SK-N-SH treated with all-trans-retinoic acid at 6 μM for 48 hours (cell line): Measurements from ENCODE around the gene OTUD3.

Experiments used
- ATAC-seq: fragments of 200-7000 bp; cut with Tn5 transposase; 3 replicates; pipeline ENCODE4 v1.9.1; 2020; ENCODE audit warnings: mild to moderate bottlenecking, moderate library complexity
- ARNTL ChIP-seq: fragments of 450-650 bp; formaldehyde crosslinking; IDR thresholded peaks from 2 replicates; pipeline ENCODE4 v1.5.0; 2020; ENCODE audit warnings: low read depth, mild to moderate bottlenecking, moderate library complexity, borderline replicate concordance
- BACH2 ChIP-seq: fragments of 250-450 bp; sonication (Bioruptor Pico); IDR thresholded peaks from 2 replicates; pipeline ENCODE4 v1.9.0; 2021; ENCODE audit warnings: mild to moderate bottlenecking, borderline replicate concordance
- CREB5 ChIP-seq: fragments of 250-450 bp; sonication (Bioruptor Pico); IDR thresholded peaks from 2 replicates; pipeline ENCODE4 v1.5.1; 2020; ENCODE audit warnings: low read depth, mild to moderate bottlenecking, moderate library complexity
- CSDC2 ChIP-seq: fragments of 250-450 bp; sonication (Bioruptor Pico); IDR thresholded peaks from 2 replicates; pipeline ENCODE4 v1.5.0; 2020; ENCODE audit warnings: mild to moderate bottlenecking, moderate library complexity
- ESRRG ChIP-seq: fragments of 250-450 bp; sonication (Bioruptor Pico); IDR thresholded peaks from 2 replicates; pipeline ENCODE4 v1.6.1; 2021; ENCODE audit warnings: mild to moderate bottlenecking
- GLIS3 ChIP-seq: fragments of 250-450 bp; sonication (Bioruptor Pico); IDR thresholded peaks from 2 replicates; pipeline ENCODE4 v1.5.0; 2020; ENCODE audit warnings: mild to moderate bottlenecking, moderate library complexity
- ISL1 ChIP-seq: fragments of 250-450 bp; sonication (Bioruptor Pico); IDR thresholded peaks from 2 replicates; pipeline ENCODE4 v2.1.2; 2022; ENCODE audit warnings: mild to moderate bottlenecking, moderate library complexity
- OSR1 ChIP-seq: fragments of 250-450 bp; sonication (Bioruptor Pico); IDR thresholded peaks from 2 replicates; pipeline ENCODE4 v1.8.0; 2022; ENCODE audit warnings: moderate library complexity, mild to moderate bottlenecking, inconsistent platforms
- PATZ1 ChIP-seq: fragments of 250-450 bp; sonication (Bioruptor Pico); IDR thresholded peaks from 2 replicates; pipeline ENCODE4 v1.8.0; 2020; ENCODE audit warnings: mild to moderate bottlenecking, moderate library complexity, borderline replicate concordance
- PPARA ChIP-seq: fragments of 250-450 bp; sonication (Bioruptor Pico); IDR thresholded peaks from 2 replicates; pipeline ENCODE4 v1.5.0; 2020; ENCODE audit warnings: mild to moderate bottlenecking, borderline replicate concordance
- RARB ChIP-seq: fragments of 250-450 bp; sonication (Bioruptor Pico); IDR thresholded peaks from 2 replicates; pipeline ENCODE4 v1.8.0; 2021; ENCODE audit warnings: mild to moderate bottlenecking, moderate library complexity
- SNAI2 ChIP-seq: fragments of 250-450 bp; sonication (Bioruptor Pico); IDR thresholded peaks from 2 replicates; pipeline ENCODE4 v1.5.0; 2020; ENCODE audit warnings: mild to moderate bottlenecking, moderate library complexity
- TCF4 ChIP-seq: fragments of 250-450 bp; sonication (Bioruptor Pico); IDR thresholded peaks from 2 replicates; pipeline ENCODE4 v1.8.0; 2021; ENCODE audit warnings: mild to moderate bottlenecking, moderate library complexity, borderline replicate concordance
- TOX ChIP-seq: fragments of 250-450 bp; sonication (Bioruptor Pico); IDR thresholded peaks from 2 replicates; pipeline ENCODE4 v1.8.0; 2021; ENCODE audit warnings: mild to moderate bottlenecking, moderate library complexity, borderline replicate concordance
- ZC3H10 ChIP-seq: fragments of 250-450 bp; sonication (Bioruptor Pico); IDR thresholded peaks from 2 replicates; pipeline ENCODE4 v1.5.1; 2021; ENCODE audit warnings: mild to moderate bottlenecking, moderate library complexity
- ZFP30 ChIP-seq: fragments of 450-650 bp; formaldehyde crosslinking; IDR thresholded peaks from 2 replicates; pipeline ENCODE4 v1.5.0; 2022; ENCODE audit warnings: mild to moderate bottlenecking, moderate library complexity
- ZNF565 ChIP-seq: fragments of 450-650 bp; formaldehyde crosslinking; conservative IDR thresholded peaks from 2 replicates; pipeline ENCODE4 v1.5.0; 2020; ENCODE audit warnings: low read depth, mild to moderate bottlenecking, moderate library complexity
- ZNF70 ChIP-seq: fragments of 450-650 bp; formaldehyde crosslinking; IDR thresholded peaks from 2 replicates; pipeline ENCODE4 v1.5.0; 2020; ENCODE audit warnings: mild to moderate bottlenecking, moderate library complexity
- ZNF8 ChIP-seq: fragments of 450-650 bp; formaldehyde crosslinking; IDR thresholded peaks from 2 replicates; pipeline ENCODE4 v1.5.0; 2020; ENCODE audit warnings: mild to moderate bottlenecking, moderate library complexity
- TF ChIP-seq, protein P1 (sequence below): fragments of 250-450 bp; sonication (Bioruptor Pico); IDR thresholded peaks from 2 replicates; pipeline ENCODE4 v1.5.0; 2020; ENCODE audit warnings: mild to moderate bottlenecking, moderate library complexity
- TF ChIP-seq, protein P2 (sequence below): fragments of 250-450 bp; sonication (Bioruptor Pico); IDR thresholded peaks from 2 replicates; pipeline ENCODE4 v1.8.0; 2021; ENCODE audit warnings: low read depth, mild to moderate bottlenecking, moderate library complexity, borderline replicate concordance

Gene OTUD3

DNA sequence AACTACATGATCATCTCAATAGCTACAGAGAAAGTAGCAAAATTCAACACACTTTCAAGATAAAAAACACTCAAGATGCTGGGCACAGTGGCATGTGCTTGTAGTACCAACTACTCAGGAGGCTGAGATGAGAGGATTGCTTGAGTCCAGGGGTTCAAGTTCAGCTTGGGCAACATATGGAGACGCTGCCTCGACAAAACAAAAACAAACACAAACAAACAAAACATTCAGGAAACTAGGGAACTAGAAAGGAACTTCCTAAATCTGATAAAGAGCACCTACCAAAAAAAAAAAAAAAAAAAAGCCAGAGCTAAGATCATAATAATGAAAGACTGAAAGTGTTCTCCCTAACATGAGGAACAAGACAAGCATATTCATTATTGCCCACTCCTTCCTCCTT is 44.3 kb upstream of the OTUD3 start (continued):
- TF ChIP-seq, protein P1, sequence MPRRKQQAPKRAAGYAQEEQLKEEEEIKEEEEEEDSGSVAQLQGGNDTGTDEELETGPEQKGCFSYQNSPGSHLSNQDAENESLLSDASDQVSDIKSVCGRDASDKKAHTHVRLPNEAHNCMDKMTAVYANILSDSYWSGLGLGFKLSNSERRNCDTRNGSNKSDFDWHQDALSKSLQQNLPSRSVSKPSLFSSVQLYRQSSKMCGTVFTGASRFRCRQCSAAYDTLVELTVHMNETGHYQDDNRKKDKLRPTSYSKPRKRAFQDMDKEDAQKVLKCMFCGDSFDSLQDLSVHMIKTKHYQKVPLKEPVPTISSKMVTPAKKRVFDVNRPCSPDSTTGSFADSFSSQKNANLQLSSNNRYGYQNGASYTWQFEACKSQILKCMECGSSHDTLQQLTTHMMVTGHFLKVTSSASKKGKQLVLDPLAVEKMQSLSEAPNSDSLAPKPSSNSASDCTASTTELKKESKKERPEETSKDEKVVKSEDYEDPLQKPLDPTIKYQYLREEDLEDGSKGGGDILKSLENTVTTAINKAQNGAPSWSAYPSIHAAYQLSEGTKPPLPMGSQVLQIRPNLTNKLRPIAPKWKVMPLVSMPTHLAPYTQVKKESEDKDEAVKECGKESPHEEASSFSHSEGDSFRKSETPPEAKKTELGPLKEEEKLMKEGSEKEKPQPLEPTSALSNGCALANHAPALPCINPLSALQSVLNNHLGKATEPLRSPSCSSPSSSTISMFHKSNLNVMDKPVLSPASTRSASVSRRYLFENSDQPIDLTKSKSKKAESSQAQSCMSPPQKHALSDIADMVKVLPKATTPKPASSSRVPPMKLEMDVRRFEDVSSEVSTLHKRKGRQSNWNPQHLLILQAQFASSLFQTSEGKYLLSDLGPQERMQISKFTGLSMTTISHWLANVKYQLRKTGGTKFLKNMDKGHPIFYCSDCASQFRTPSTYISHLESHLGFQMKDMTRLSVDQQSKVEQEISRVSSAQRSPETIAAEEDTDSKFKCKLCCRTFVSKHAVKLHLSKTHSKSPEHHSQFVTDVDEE (CRISPR knock-in tag) = no peak
- TF ChIP-seq, all 23 proteins: peak for 0

- TF ChIP-seq PATZ1 (no peak), BACH2 (CRISPR knock-in tag) (no peak), ZNF565 (no peak), SNAI2 (CRISPR knock-in tag) (no peak), ZNF8 (CRISPR knock-in tag) (no peak), TCF4 (CRISPR knock-in tag) (no peak), CSDC2 (CRISPR knock-in tag) (no peak), TOX (CRISPR knock-in tag) (no peak)
- no peak for ATAC-seq
Measured at GRCh38 chr1:19840228-19840627, 42.0 kb upstream of the OTUD3 start.

DNA sequence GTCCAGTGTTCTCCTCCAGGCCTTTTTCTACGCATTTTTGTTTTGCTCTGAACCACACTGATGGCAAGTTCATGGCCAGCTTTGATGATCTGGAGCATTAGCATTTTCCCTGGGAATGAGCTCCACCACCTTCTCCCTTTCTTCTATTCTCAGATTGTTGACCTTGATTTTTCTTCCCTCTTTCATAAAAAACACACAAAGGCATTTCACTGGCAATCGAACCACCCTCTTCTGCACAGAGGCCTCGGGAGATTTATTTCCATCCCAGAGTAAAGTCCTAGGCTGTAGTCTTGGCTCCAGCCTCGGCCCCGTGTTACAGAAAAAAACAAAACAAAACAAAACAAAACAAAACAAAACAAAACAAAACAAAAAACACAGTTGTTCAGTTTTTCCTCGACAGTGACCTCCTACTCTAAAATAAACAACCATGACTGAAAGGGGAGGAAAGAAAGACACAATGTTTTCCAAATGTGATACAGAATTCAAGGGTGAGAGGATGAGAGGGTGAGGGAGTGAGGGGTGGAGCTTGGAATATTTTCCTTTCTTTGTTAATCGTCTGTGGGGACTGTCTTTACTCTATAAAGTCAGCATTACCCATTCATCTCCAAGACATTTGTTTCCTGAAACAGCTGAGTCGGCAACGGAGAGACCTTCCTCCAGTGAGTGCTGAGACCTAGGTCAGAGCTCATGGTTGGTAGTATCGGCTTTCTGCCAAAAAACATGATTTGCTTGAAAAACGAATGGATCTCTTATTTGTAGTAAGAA is 37.3 kb upstream of the OTUD3 start:
- no peak for TF ChIP-seq PATZ1
- TF ChIP-seq TOX (CRISPR knock-in tag) = no peak
- no peak for TF ChIP-seq ISL1 (CRISPR knock-in tag)
- no peak for TF ChIP-seq ZFP30
- TF ChIP-seq TCF4 (CRISPR knock-in tag) = no peak
- no peak for TF ChIP-seq SNAI2 (CRISPR knock-in tag)
- TF ChIP-seq, protein P2, sequence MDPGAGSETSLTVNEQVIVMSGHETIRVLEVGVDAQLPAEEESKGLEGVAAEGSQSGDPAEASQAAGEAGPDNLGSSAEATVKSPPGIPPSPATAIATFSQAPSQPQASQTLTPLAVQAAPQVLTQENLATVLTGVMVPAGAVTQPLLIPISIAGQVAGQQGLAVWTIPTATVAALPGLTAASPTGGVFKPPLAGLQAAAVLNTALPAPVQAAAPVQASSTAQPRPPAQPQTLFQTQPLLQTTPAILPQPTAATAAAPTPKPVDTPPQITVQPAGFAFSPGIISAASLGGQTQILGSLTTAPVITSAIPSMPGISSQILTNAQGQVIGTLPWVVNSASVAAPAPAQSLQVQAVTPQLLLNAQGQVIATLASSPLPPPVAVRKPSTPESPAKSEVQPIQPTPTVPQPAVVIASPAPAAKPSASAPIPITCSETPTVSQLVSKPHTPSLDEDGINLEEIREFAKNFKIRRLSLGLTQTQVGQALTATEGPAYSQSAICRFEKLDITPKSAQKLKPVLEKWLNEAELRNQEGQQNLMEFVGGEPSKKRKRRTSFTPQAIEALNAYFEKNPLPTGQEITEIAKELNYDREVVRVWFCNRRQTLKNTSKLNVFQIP = no peak
- no peak for TF ChIP-seq CREB5
- no peak for TF ChIP-seq CSDC2 (CRISPR knock-in tag)
- no peak for TF ChIP-seq ZNF70 (CRISPR knock-in tag)
- TF ChIP-seq ESRRG (CRISPR knock-in tag) = no peak
- no peak for TF ChIP-seq RARB
- no peak for TF ChIP-seq ZNF565
- no peak for TF ChIP-seq PPARA (CRISPR knock-in tag)
- no peak for TF ChIP-seq OSR1 (CRISPR knock-in tag)
- TF ChIP-seq ZC3H10 (CRISPR knock-in tag) = no peak
- ATAC-seq = no peak

- TF ChIP-seq RARB = no peak
- TF ChIP-seq GLIS3 = no peak
- no peak for TF ChIP-seq PATZ1
- TF ChIP-seq CSDC2 (CRISPR knock-in tag) = no peak
- TF ChIP-seq CREB5 = no peak
- TF ChIP-seq TCF4 (CRISPR knock-in tag) = no peak
- no peak for TF ChIP-seq ZFP30
- no peak for TF ChIP-seq ZC3H10 (CRISPR knock-in tag)
- TF ChIP-seq ZNF70 (CRISPR knock-in tag) = no peak
- no peak for TF ChIP-seq ARNTL
- TF ChIP-seq ISL1 (CRISPR knock-in tag) = no peak
- no peak for ATAC-seq
Measured at GRCh38 chr1:19845555-19845954, 36.6 kb upstream of the OTUD3 start.
